GM18858 (cell line): ENCODE results near the gene RASAL3.
"Not testable (repeated sequence)": the region's sequence is repeated elsewhere in the genome, so short reads cannot be mapped to it uniquely, and the experiment has no call there.

Experiments
- ATAC-seq: cut with Tn5 transposase; IDR thresholded peaks from one replicate; pipeline ENCODE4 v1.9.1; 2021; ENCODE audit not compliant: unreplicated experiment

The RASAL3 gene

GRCh38 chr19:15421136-15421695, 43.1 kb downstream of the RASAL3 start:
- ATAC-seq: no peak

- no peak for ATAC-seq
Observed at GRCh38 chr19:15419413-15420025, 44.8 kb downstream of the RASAL3 start.

- ATAC-seq: peak; percentile 85
Observed at GRCh38 chr19:15418579-15419412, 45.5 kb downstream of the RASAL3 start, which contains the start of gene AKAP8L. Gene AKAP8L (minus strand): TSS chr19:15418988. CDS start chr19:15418923, 65 bp downstream.

- no peak for ATAC-seq
Observed at GRCh38 chr19:15418231-15418578, 46.1 kb downstream of the RASAL3 start.

- no peak for ATAC-seq
Observed at GRCh38 chr19:15417699-15418098, 46.6 kb downstream of the RASAL3 start.

GRCh38 chr19:15412832-15413231, 51.5 kb downstream of the RASAL3 start:
- ATAC-seq: no peak

GRCh38 chr19:15411351-15411750, 53.0 kb downstream of the RASAL3 start:
- ATAC-seq: not testable (repeated sequence)

GRCh38 chr19:15404780-15405211, 59.5 kb downstream of the RASAL3 start:
- no peak for ATAC-seq

GRCh38 chr19:15404097-15404779, 60.1 kb downstream of the RASAL3 start:
- no peak for ATAC-seq

GRCh38 chr19:15403151-15403531, 61.2 kb downstream of the RASAL3 start:
- no peak for ATAC-seq

GRCh38 chr19:15402411-15403150, 61.8 kb downstream of the RASAL3 start:
- no peak for ATAC-seq
